Suppressor macrophage (primary cell): Measurements from ENCODE around the gene PHF11.
"Not testable (repeated sequence)": the region's sequence is repeated elsewhere in the genome, so short reads cannot be mapped to it uniquely, and the experiment has no call there.

Experiments used
- DNase-seq, 4 experiments: peaks; one replicate each; pipeline ENCODE4 v3.0.0-alpha.2; 2020 to 2022
- total RNA-seq, 17 experiments: gene quantifications; one replicate each; lab custom pipeline; 2026; ENCODE audit warnings: mixed read lengths in 6 of 17, inconsistent platforms in 3 of 17; lab: John Stamatoyannopoulos, UW

The PHF11 gene
- total RNA-seq, result 19.8 to 92.8 (median 31.7) reads per million in 17 experiments

DNA sequence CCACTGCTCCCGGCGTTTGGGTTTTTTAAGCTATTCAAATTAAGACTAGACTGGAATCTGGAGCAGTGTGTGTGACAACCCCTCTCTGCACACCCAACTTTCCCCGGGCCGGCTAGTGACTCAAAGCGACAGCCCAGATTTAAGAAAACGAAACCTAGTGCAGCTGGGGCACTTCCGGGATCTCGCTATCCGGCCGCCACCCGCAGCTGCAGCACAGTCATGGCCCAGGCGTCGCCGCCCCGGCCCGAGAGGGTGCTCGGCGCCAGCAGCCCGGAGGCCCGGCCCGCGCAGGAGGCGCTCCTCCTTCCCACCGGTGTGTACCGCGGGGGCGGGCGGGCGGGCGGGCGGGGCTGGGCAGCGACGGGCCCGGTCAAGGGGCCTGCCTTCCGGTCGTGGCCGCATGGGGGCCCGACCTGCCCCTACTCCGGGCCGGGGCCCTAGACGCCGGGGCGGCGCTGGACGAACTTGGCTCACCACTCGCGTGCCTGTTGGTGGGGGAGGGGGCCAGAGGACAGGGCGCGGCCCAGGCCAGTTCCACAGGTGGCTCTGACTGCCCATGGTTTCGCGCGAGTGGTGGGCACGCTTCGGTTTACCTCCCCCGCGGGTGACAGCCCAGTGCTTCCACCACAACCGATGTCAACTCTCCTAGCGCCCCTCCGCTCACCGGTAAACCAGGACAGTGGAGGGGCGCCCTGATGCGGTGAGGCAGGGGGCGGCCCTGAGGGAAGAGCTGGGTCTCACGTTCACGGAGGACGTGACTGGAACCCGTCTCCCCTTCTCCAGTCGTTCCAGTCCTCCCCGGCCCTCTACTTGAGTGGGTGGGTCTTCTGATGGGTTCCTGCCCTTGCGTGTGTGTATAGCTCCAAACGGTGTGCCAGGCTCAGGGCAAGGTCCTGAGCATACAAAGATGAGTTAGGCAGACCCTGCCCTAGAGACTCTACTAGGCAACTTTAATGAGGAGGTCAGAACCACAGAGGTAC is at the start of gene PHF11:
Gene PHF11 (plus strand): TSS at position 171 of the 980 bp plus-strand sequence. CDS start 49 bp downstream, at position 220.
- peak; percentile 83 to 89 (median 86) for DNase-seq

DNA sequence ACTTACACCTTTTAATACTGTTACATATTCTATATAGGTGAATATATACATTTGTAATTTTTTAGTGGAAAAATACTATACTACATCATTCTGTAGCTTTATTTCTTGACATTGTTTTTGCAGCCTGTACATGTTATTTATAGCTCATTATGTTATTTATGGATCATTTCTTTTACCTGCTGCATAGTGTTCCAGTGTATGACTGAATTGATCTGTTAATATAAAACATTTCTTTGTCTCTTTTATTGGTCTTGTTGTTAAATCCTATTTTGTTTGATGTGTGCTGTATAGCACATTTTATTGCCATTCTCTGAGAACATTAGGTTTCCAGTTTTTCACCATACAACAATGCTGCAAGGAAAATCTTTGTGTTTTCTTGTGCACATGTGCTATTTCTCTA is 49.3 kb upstream of the PHF11 start:
- no peak for DNase-seq

DNA sequence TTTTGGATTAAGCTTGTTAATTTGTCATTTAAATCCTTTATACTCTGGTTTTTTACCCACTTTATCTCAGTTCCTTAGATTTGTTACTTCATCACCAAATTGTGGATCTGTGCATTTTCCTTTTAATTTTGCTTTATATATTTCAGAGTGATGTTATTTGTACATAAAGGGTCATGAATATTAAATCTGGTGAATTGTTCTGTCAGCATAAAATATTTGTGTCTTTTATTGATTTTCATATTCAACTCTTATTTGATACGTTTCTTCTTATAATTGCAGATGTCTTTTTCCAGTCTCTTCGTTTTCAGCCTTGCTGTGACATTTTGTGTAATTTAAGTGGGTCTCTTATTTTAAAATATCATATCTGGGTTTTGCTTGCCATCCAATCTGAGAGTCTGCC is 47.0 kb upstream of the PHF11 start:
- DNase-seq, result no peak

DNA sequence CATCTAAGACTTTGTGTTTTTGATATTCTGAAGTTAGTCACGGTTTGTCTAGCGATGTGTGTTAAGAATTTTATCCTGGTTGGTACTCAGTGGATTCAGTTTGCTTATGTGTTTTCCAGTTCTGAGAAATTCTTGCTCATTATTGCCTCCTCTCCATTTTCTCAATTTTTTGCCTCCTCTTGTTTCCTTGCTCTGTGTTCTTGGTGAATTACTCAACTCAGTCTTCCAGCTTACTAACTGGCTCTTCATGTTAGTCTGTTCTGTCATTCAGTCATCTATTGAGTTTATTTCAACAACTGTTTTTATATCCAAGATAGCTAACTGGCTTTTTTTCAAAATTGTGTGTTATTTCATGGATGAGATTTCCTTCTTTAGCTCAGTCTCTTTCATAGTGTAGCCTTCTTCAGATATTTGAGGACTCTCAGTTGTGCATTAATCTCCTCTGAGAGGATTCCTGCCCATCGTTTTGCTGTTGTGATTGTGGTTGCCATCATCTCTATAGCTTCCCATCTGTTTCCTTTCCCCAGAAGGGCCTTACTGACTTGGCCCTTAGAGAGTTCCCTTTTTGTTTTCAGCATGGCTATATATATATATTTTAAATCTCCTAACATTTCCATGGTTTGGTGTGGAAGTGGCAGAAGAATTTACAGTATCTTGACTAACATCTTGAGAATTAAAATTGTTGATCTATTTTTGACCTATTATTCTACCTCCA is 45.5 kb upstream of the PHF11 start:
- DNase-seq, result peak in 3 of 4 experiments; percentile 21 to 50 (median 43)

DNA sequence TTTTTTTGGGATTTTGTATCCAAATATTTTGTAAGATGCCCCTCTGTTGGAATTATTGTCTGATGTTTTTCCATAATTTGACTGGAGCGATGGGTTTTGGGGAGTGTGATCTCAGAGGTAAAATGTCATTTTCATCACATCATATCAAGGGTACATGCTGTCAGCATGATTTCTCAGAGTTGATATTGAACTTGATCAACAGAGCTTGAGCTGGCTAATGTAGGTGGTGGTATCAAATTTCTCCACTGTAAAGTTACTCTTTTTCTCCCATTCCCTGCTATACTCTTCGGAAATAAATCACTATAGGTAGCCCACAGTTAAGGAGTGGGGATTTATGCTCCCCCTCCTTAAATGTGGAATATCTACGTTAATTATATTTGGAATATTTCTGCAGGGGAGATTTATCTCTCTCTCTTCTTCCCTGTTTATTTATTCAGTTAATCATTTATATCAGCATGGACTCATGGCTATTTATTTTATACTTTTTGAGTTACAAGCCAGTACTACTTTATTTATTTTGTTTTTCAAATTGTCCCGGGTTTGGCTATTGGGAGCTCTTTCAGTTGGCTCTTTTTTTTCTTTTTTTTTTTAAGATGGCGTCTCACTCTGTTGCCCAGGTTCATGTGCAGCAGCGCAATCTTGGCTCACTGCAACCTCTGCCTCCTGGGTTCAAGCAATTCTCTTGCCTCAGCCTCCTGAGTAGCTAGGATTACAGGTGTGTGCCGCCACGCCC is 42.9 kb upstream of the PHF11 start:
- no peak for DNase-seq

DNA sequence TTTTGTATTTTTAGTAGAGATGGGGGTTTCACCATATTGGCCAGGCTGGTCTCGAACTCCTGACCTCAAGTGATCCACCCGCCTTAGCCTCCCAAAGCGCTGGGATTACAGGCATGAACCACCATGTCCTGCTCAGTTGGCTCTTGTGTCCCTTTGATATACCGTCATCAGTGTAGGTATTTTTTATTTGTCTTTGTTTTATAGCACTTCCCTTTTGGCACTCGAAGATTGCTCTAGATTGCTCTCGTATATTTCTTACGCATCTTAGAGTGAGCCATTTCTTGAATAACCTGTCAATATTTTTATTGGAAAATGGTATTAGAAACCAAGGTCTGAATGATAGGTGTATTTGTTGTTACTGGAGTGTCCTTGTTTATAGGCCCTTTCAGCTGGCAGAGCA is 42.3 kb upstream of the PHF11 start:
- DNase-seq, result no peak

DNA sequence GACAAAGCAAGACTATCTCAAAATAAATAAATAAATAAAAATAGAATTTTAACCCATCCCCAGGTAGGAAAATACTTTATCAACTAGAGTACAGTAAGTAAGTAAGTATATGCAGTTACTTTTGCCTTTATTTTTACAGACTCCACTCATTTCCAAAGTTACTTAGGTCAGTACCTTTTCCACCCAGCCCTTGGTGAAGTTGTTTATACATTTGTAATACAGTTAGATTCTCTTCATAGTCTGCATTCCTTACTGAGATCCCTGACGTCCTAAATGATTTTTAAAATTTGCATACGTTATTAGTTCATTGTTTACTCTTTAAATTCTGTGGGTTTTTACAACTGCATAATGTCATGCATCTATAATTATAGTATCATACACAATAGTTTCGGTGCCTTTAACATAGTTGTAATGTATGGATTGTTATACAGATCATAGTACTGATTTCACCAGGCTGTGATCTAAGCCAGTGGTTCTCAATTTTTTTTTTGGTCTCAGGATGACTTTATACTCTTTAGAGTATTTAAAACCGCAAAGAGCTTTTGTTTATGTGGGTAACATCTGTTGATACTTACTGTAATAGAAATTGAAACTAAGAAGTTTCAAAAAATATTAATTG is 41.3 kb upstream of the PHF11 start:
- no peak for DNase-seq

DNA sequence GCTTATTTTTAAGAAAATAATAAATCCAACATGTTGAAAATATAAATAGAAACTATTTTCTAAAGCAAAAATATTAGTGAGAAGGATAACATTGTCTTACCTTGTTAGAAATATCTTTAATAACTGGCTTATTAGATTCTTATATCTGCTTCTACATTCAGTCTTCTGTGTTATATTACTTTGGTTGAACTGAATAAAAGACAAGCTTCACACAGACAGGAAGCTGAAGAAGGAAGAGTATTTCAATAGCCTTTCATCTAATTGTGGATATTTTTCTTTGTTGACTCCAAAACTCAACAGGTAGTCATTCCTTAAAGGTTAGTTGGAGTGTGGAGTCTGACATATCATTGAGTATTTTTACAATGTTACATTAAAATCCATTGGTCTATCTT is 40.8 kb upstream of the PHF11 start:
- DNase-seq, result no peak

DNA sequence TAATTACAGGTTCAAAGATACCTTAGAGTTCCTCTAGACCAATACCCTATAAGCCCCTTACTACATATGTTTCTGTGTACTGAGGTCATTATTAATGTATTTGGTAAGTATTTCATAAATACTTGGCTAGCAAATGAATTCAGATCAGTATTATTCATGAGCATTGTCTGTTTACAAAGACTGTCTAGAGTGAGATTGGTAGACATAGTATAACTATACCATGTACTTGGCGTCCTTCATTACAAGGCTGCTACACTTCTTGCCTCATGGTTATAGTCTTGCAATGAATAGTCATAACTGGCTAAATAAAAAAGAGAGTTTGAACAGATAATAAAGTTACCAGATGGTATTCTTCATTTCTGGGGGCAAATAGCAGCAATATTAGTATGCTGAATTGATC is 39.6 kb upstream of the PHF11 start:
- DNase-seq, result no peak

DNA sequence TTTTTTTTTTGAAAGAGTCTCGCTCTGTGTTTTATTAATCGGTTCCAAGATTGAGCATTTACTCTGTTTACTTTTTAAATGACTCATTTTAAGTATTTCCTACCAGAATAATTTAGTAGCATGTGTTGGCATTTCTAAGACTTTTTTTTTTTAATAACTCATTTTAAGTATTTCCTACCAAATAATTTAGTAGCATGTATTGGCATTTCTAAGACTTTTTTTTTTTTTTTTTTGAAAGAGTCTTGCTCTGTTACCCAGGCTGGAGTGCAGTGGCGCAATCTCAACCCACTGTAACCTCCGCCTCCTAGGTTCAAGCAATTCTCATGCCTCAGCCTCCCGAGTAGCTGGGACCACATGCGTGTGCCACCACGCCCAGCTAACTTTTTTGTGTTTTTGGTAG is 38.5 kb upstream of the PHF11 start:
- DNase-seq, result no peak

DNA sequence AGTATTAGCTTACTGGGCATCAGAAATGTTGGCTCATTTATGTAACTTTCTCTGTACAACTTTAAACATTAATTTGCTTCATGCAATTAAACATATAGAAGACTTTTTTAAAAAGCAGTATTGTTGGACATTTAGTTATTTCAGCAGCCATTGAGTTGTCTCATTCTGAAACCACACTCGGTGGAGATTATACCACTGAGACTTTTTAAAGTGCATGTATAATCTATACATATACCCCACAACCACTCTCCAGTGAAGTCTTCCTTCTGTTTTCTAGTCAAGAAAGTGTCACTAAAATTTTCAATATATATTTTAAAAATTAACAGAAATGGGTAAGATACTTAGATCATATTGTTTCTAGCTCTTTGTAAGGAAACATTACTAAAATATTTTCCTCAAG is 36.2 kb upstream of the PHF11 start:
- DNase-seq, result no peak

DNA sequence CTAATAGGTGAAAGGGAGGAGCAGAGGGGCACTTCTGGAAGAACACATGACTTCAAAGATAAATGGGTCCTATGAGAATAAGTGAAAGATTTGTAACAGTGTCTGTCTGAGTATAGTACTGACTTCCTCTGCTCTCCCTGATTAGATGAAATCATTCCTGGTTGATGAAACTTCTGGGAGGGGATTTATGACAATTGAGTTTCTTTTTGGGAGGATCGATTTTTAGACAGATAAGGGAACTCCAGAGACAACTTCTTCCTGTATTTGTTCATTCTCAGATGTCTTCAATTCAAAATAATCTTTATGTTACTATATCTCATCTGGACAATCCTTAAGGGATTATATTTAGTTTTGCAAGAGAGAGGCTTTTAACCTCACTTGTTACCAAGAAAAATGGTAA is 31.7 kb upstream of the PHF11 start:
- no peak for DNase-seq

DNA sequence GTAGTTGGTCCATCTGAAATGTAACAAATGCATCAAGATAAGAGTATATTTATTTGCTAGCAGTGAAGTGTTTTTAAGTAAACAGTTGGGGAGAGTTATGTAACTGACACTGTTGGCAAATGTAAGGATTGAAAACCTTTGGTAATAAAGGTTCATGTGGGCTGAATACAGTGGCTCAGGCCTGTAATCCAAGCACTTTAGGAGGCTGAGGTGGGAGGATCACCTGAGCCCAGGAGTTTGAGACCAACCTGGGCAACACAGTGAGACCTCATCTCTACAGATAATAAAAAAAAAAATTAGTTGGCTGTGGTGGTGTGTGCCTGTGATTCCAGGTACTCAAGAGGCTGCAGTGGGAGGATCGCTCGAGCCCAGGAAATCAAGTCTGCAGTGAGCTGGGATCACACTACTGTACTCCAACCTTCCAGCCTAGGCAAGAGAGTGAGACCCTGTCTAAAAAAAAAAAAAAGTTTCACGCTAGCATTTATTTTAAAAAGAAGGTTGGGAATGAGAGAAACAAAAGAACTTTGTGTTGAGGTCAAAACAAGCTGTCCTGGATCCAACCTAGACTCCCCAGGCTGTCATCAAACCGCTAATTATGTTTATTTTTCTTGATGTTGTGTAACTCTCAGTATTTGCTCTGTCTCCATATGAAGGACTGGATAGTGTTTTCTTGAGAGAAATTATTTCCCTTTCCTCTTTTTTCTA is 31.0 kb upstream of the PHF11 start:
- no peak for DNase-seq

DNA sequence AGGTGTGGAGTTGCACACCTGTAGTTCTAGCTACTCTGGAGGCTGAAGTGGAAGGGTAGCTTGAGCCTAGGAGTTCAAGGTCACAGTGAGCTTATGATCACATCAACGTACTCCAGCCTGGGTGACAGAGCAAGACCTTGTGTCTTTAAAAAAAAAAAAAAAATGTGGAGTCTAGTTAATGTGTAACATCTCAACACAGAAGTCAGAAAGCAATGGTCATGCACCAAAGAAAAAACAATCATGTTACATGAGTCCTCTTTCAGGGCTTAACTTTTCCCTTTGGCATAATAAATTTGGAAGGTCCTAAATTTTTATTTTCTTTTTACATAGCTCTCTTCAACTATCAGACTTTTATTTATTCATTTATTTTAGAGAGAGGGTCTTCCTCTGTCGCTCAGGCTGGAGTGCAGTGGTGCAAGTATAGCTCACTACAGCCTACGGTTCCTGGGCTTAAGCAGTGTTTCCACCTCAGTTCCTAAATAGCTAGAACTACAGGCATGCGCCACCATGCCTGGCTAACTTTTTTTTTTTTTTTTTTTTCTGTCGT is 29.4 kb upstream of the PHF11 start:
- DNase-seq, result no peak

DNA sequence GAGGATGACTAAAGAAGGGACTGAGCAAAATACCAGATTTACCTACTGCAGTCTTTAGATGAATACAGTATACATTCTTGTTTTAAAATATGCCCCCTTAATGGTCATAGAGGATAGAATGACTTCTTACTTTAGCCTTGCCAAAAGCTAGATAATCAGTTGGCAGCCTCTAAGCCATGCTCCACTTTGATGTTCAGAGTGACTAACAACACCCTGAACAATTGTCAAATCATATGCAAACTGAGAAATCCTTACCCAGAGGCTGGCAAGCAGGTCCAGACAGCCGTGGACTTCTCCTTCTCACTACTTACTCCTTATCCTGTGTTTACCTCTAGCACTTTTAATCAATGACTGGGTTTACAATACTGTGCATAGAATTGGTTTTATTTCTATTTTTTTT is 23.6 kb upstream of the PHF11 start:
- no peak for DNase-seq

DNA sequence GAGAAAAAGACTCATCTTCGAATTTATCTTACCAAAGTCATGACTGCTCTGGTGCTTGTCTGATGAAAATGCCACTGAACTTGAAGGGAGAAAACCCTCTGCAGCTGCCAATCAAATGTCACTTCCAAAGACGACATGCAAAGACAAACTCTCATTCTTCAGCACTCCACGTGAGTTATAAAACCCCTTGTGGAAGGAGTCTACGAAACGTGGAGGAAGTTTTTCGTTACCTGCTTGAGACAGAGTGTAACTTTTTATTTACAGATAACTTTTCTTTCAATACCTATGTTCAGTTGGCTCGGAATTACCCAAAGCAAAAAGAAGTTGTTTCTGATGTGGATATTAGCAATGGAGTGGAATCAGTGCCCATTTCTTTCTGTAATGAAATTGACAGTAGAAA is 19.2 kb upstream of the PHF11 start:
- no peak for DNase-seq

DNA sequence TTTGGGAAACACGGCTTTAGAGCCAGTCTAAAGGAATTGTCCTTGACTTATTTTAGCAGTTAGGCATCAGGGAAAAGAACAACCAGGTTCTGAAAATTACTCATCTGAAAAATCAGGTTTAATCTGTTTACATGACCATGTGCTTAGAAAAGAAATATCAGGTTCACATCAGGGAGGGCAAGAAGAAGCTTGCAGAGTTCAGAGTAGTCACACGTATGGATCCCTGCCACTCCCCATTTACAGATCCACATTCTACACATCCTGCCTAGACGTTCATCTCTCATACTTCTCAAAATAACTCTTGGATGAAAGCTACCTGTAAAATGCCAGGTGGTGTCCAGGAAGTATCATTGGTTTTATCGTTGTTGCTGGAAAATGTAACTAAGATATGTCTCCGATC is 14.0 kb upstream of the PHF11 start:
- no peak for DNase-seq

DNA sequence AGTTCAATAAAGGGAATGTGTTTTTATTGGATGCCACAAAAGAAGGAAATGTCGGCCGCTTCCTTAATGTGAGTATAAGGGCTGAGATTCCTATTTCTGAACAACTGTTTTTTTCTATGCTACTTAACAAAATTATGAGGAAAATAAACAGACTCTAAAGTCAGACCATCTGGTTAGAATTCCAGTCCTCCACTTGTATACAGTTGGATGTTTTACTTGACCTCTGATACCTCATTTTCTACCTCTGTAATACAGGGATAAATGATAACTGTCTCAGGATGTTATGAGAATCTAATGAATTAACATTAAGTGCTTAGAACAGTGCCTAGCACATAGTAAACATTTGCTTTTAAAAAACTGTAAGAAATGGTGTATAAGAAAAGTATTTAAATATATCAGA is 7.2 kb upstream of the PHF11 start:
- DNase-seq, result no peak

DNA sequence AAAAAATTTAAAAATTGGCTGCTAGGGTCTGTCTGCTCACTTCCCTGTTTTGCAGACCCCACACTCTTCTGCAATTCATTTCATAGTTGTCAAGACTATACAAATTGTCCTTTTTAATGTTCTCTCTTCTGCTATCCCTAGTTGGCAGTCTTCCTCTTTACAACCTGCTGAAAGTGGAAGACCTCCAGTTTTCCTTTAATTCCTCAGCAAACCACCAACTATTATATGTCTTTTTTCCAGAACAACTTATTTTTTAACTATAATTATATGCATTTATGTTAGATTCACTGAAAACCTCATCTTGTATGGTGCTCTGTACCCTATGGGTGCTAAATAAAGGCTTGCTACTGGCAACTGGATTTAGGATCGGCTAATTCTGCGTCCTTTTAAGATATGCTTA is 1.1 kb upstream of the PHF11 start:
- DNase-seq, result peak in 2 of 4 experiments; percentile 31 to 46

DNA sequence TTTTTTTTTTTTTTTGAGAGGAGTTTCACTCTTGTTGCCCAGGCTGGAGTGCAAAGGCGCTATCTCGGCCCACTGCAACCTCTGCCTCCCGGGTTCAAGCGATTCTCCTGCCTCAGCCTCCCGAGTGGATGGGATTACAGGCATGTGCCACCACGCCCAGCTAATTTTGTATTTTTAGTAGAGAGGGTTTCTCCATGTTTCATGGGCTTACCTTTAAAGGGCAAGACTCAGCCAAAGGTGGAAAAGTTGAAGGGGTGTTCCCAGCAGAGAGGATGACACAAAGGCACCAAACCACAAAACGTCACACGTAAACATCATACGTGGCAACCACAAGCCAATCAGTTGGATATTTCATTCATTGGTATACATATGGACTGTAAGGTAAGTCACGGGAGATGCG is 1.1 kb downstream of the PHF11 start:
- DNase-seq, result not testable (repeated sequence)

DNA sequence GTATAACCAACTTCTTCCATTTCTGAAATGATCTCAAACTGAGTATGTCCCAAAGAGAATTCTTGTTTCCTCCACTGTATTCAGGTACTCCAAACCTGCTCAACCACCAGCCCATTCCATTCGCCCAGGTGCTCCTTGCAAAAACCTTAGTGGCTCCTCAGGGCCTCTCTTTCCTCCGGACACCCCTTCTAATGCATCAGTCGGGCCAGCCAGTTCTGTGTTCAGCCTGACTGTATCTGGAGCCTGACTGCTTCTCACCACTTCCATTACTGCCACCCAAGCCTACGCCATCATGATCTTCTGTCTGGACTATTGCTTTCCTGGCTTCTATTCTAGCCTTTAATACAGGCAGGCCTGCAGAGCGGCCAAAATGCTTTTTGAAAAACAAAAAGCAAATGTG is 1.5 kb downstream of the PHF11 start:
- DNase-seq, result no peak

DNA sequence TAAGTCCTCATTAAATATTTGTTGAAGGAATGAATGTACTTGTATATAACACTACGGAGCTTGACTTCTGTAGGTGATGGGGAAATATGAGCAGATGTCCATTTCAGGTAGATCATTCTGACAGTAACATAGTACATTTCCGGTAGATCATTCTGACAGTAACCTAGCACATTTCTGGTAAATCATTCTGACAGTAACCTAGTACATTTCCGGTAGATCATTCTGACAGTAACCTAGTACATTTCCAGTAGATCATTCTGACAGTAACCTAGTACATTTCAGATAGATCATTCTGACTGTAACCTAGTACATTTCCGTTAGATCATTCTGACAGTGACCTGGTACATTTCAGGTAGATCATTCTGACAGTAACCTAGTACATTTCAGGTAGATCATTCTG is 2.5 kb downstream of the PHF11 start:
- DNase-seq, result no peak
